Fibroblast of mammary gland (primary cell): Measurements from ENCODE around the gene LRIT1.

Experiments used
- DNase-seq: peaks from one replicate; pipeline ENCODE4 v3.0.0-alpha.2; 2010; ENCODE audit warnings: low read depth
- H3K4me3 ChIP-seq: 2 replicates; pipeline ENCODE4 v1.5.1; 2011; ENCODE audit warnings: low read depth, mild to moderate bottlenecking, low read length, moderate library complexity; ENCODE audit not compliant: control insufficient read depth
- CTCF ChIP-seq: conservative IDR thresholded peaks from 2 replicates; pipeline ENCODE4 v1.5.1; 2011; ENCODE audit warnings: low read depth, low read length, inconsistent platforms; ENCODE audit not compliant: control insufficient read depth, insufficient read depth

LRIT1 gene

GRCh38 chr10:84237199-84238051, 3.9 kb downstream of the LRIT1 start:
- no peak for DNase-seq
- no peak overlapping the region for H3K4me3 ChIP-seq
- TF ChIP-seq CTCF: no peak

- no peak for TF ChIP-seq CTCF
- no peak overlapping the region for H3K4me3 ChIP-seq
- no peak for DNase-seq
Observed at GRCh38 chr10:84236807-84237198, 4.5 kb downstream of the LRIT1 start.

GRCh38 chr10:84235096-84235495, 6.2 kb downstream of the LRIT1 start:
- TF ChIP-seq CTCF: no peak
- no peak for DNase-seq
- H3K4me3 ChIP-seq: no peak overlapping the region

- H3K4me3 ChIP-seq: no peak overlapping the region
- DNase-seq: no peak
- no peak for TF ChIP-seq CTCF
Observed at GRCh38 chr10:84234479-84234878, 6.9 kb downstream of the LRIT1 start.

GRCh38 chr10:84233940-84234339, 7.4 kb downstream of the LRIT1 start:
- no peak for DNase-seq
- TF ChIP-seq CTCF: no peak
- H3K4me3 ChIP-seq: no peak overlapping the region

GRCh38 chr10:84232376-84232775, 9.0 kb downstream of the LRIT1 start:
- no peak overlapping the region for H3K4me3 ChIP-seq
- DNase-seq: no peak
- TF ChIP-seq CTCF: no peak

GRCh38 chr10:84230359-84230758, 11.0 kb downstream of the LRIT1 start:
- H3K4me3 ChIP-seq: no peak overlapping the region
- DNase-seq: peak; percentile 1
- no peak for TF ChIP-seq CTCF
